Measurements from ENCODE around the gene SLC2A13.
"Not testable (repeated sequence)": the region's sequence is repeated elsewhere in the genome, so short reads cannot be mapped to it uniquely, and the experiment has no call there.

SLC2A13 gene

GRCh38 chr12:40034156-40034555, 71.7 kb downstream of the SLC2A13 start:
- FAIRE-seq, result no peak

GRCh38 chr12:40033242-40033630, 72.6 kb downstream of the SLC2A13 start:
- no peak for FAIRE-seq

- no peak for FAIRE-seq
Observed at GRCh38 chr12:40032433-40033241, 73.2 kb downstream of the SLC2A13 start.

GRCh38 chr12:40031965-40032364, 73.9 kb downstream of the SLC2A13 start:
- no peak for FAIRE-seq

- not testable (repeated sequence) for FAIRE-seq
Observed at GRCh38 chr12:40030970-40031369, 74.9 kb downstream of the SLC2A13 start.

DNA sequence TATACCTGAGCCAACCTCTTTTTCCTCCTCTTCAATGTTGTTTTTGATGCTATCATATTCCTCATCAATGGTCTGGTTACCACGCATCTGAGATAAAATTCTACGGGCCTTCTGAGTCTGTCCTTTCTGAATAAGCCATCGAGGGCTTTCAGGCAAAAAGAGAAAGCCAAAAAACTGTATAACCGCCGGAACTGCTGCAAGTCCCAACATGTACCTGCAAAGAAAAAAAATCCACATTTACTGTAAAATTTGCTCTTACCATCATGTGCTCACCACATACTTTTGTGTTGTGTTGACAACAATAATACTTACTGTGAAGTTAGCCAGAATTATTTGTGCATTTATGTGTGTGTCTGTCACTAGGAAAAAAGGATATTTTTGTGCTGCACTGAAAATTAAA, 77.6 kb downstream of the SLC2A13 start:
- FAIRE-seq, result no peak

GRCh38 chr12:40022850-40023249, 83.0 kb downstream of the SLC2A13 start:
- no peak for FAIRE-seq

- FAIRE-seq, result no peak
Observed at GRCh38 chr12:40020261-40020691, 85.6 kb downstream of the SLC2A13 start.

DNA sequence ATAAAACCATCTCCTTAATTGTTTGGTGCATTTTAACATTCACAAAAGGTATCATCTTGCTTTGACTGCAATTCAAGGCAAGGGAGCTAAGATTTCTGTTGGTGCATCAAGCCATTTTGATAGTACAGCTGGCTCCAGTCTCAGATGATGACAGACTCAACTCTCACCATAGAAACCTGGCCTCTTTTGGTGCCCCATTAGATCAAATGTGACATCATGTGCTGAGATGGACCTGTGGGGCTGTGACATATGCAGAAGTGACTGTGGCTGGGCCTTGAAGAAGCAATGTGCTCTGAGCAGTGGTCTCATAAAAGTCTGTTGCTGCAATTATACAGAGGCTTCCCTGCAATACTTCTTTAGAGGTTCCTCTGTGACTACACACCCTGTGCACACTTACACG, 88.4 kb downstream of the SLC2A13 start:
- FAIRE-seq, result no peak

DNA sequence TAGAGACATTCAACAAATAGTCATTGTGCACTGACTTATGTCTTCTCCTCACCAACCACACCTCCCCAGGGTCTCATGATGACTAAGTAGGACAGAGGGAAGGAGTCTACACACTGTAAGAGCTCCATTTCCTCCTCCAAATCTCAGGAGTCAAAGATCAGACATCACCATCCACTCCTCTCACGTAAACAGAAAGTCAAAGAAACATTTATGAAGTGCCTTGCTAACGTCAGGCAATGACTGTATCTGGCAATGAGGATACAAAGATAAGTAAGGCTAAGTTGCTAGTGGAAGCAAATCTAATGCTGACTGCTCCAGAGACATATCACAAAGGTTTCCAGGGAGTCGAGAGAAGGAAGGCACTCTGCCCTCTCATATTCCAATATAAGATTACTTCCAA, 88.9 kb downstream of the SLC2A13 start:
- no peak for FAIRE-seq

- no peak for FAIRE-seq
Observed at GRCh38 chr12:40015881-40016280, 90.0 kb downstream of the SLC2A13 start.

DNA sequence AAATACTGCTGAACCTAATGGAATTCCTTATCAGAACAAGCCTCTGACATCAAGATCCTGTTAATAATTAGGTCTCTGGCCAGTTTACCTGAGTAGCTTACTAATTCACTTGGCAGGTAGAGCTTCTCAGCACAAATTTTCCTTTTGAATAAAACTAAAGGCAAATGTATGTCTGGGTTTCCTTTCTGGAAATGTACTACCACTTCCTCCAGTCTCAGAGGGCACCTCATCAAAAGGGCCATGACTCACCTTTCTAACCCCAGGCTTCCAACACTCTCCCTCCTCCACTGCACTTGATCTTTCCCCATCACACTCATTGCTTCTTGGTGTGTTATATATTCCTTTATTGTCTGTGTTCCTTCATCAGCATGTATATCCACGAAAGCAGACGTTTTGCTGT, 90.5 kb downstream of the SLC2A13 start:
- no peak for FAIRE-seq

GRCh38 chr12:40013847-40014246, 92.0 kb downstream of the SLC2A13 start:
- FAIRE-seq, result no peak

GRCh38 chr12:40013292-40013691, 92.6 kb downstream of the SLC2A13 start:
- no peak for FAIRE-seq

- no peak for FAIRE-seq
Observed at GRCh38 chr12:40012711-40013110, 93.2 kb downstream of the SLC2A13 start.

GRCh38 chr12:40011775-40012129, 94.1 kb downstream of the SLC2A13 start:
- FAIRE-seq, result no peak

- FAIRE-seq, result peak; percentile 92
Observed at GRCh38 chr12:40010899-40011774, 94.7 kb downstream of the SLC2A13 start.

GRCh38 chr12:40002178-40003169, 103.4 kb downstream of the SLC2A13 start:
- FAIRE-seq, result no peak

DNA sequence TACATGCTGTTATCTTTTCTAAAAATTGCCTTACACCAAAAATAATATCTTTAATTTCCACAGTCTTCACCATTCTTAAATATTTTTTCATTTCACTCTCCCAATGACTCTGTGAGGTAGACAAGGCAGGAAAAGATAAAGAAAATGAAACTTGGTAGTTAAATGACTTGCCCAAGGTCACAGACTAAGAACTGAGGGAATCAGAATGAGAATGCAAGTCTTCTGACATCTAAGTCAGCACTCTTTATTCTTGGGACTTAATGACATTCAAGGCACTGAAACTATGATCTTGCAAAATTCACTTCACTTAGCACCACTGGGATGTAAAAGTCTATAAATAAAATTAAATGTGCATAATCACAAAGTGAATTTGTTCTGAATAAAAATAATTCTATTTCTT, 104.5 kb downstream of the SLC2A13 start:
- FAIRE-seq, result no peak

- no peak for FAIRE-seq
Observed at GRCh38 chr12:40000884-40001283, 105.0 kb downstream of the SLC2A13 start.

DNA sequence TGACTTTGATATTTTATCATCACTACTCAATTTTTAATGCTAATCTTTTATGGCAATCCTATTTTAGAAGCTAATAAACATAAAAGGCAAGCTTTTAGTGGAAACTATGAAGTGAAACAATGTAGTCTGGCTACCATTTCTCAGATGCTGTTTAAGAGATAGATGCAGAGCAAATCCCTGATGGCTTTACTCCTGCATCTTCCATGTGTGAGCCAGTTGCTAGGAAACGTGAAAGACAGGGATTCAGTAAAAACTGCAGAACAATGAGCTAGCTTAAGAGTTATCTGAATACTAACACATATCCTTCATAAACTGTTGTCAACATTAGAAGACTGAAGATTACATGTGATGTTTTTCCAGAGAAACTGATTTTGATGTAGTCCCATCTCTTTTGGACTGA, 112.6 kb downstream of the SLC2A13 start:
- no peak for FAIRE-seq
